H1 (cell line): ENCODE results near the gene SLC38A7. TPM values are rescaled to one million over a fixed set of nuclear protein-coding genes. Genes with fewer than 3 reads are reported as not detected.

Experiments
- CTCF ChIA-PET: fragments of 300-600 bp; sonication (Branson Sonifier 250); formaldehyde crosslinking; loops from one replicate; lab custom pipeline; 2021; ENCODE audit not compliant: partially characterized antibody; lab: Charles Lee
- POLR2A ChIA-PET: fragments of 300-600 bp; sonication (Branson Sonifier 250); formaldehyde crosslinking; loops from one replicate; lab custom pipeline; 2021; ENCODE audit warnings: inconsistent platforms; ENCODE audit not compliant: partially characterized antibody; lab: Charles Lee
- DNase-seq, 2 experiments: peaks; one replicate each; pipeline versions ENCODE4 v3.0.0 to v3.0.0-alpha.2; 2010 to 2022; ENCODE audit warnings: low spot score in 2 of 2, low read depth in 1 of 2, mixed read lengths in 1 of 2
- FAIRE-seq: peaks from 2 replicates; lab custom pipeline; 2011; peaks lifted over from hg19 to GRCh38; lab: Jason Lieb, UNC
- H2AFZ ChIP-seq: 2 replicates; pipeline ENCODE4 v1.8.1; 2012; ENCODE audit warnings: low read length, inconsistent platforms
- H2AK5ac ChIP-seq: 2 replicates; pipeline ENCODE4 v1.6.1; 2013; ENCODE audit warnings: low read depth, low read length
- H2BK120ac ChIP-seq: replicated peaks from 2 replicates; pipeline ENCODE3; 2013; ENCODE audit warnings: low read depth, low read length, inconsistent platforms
- H2BK12ac ChIP-seq: 2 replicates; pipeline ENCODE4 v1.6.1; 2013; ENCODE audit warnings: low read depth, low read length
- H2BK15ac ChIP-seq: 2 replicates; pipeline ENCODE4 v1.6.1; 2013; ENCODE audit warnings: low read length
- H2BK20ac ChIP-seq: 2 replicates; pipeline ENCODE4 v1.6.1; 2013; ENCODE audit warnings: low read length
- H2BK5ac ChIP-seq: 2 replicates; pipeline ENCODE4 v1.6.1; 2013; ENCODE audit warnings: low read depth, low read length
- H3K14ac ChIP-seq: 2 replicates; pipeline ENCODE4 v1.6.1; 2013; ENCODE audit warnings: inconsistent platforms; ENCODE audit not compliant: insufficient read length
- H3K18ac ChIP-seq: 2 replicates; pipeline ENCODE4 v1.6.1; 2013; ENCODE audit warnings: low read length; ENCODE audit errors: extremely low read depth
- H3K23ac ChIP-seq: 2 replicates; pipeline ENCODE4 v1.6.1; 2013; ENCODE audit warnings: inconsistent platforms; ENCODE audit not compliant: insufficient read length
- H3K23me2 ChIP-seq: 2 replicates; pipeline ENCODE4 v1.6.1; 2013; ENCODE audit warnings: low read depth, low read length
- H3K27ac ChIP-seq: 2 replicates; pipeline ENCODE4 v1.6.1; 2011; ENCODE audit warnings: low read depth, low read length, inconsistent platforms
- H3K27me3 ChIP-seq, 4 experiments: replicated peaks in 1 of 4; 1 replicate in 1 of 4; 2 replicates in 3 of 4; pipeline versions ENCODE4 v1.6.1 to v1.8.1; 2011 to 2013; ENCODE audit warnings: low read length in 3 of 4, mild to moderate bottlenecking in 3 of 4, inconsistent platforms in 2 of 4, mixed read lengths in 2 of 4, moderate library complexity in 1 of 4; ENCODE audit not compliant: control insufficient read depth in 3 of 4, insufficient read depth in 3 of 4; ENCODE audit errors: extremely low read depth in 1 of 4
- H3K36me3 ChIP-seq, 4 experiments: 2 replicates each; pipeline versions ENCODE4 v1.6.1 to v1.8.1; 2011 to 2013; ENCODE audit warnings: mild to moderate bottlenecking in 4 of 4, low read length in 3 of 4, moderate library complexity in 2 of 4, control low read depth in 1 of 4, inconsistent platforms in 1 of 4; ENCODE audit not compliant: insufficient read depth in 4 of 4, control insufficient read depth in 2 of 4
- H3K4ac ChIP-seq: replicated peaks from 2 replicates; pipeline ENCODE3; 2013; ENCODE audit warnings: low read length, low read depth, mixed read lengths, inconsistent platforms; ENCODE audit not compliant: insufficient read length
- H3K4me1 ChIP-seq, 4 experiments: replicated peaks in 1 of 4; 1 replicate in 1 of 4; 2 replicates in 3 of 4; pipeline versions ENCODE4 v1.6.1 to v1.8.1; 2011 to 2013; ENCODE audit warnings: low read length in 3 of 4, inconsistent platforms in 2 of 4, mixed read lengths in 1 of 4; ENCODE audit not compliant: insufficient read depth in 4 of 4, control insufficient read depth in 3 of 4
- H3K4me2 ChIP-seq, 2 experiments: 2 replicates each; pipeline versions ENCODE4 v1.6.1 to v1.8.1; 2011 to 2013; ENCODE audit warnings: low read depth in 2 of 2, low read length in 2 of 2, control low read depth in 1 of 2, inconsistent platforms in 1 of 2, mild to moderate bottlenecking in 1 of 2; ENCODE audit not compliant: insufficient read depth in 1 of 2
- H3K4me3 ChIP-seq, 4 experiments: fragments of 200-600, 300-600 bp in 1 of 4; sonication (generic), shearing (Covaris generic), sonication (Bioruptor Twin) in 1 of 4; 2 replicates each; pipeline versions ENCODE4 v1.5.1 to v1.8.1; 2011 to 2016; ENCODE audit warnings: low read length in 4 of 4, low read depth in 3 of 4, control low read depth in 2 of 4, inconsistent platforms in 2 of 4, mild to moderate bottlenecking in 2 of 4, mixed read lengths in 1 of 4, moderate library complexity in 1 of 4; ENCODE audit not compliant: insufficient read depth in 2 of 4; ENCODE audit errors: extremely low read depth in 1 of 4
- H3K56ac ChIP-seq: replicated peaks from 2 replicates; pipeline ENCODE3; 2013; ENCODE audit warnings: low read depth, mild to moderate bottlenecking, mixed read lengths, low read length, inconsistent platforms; ENCODE audit not compliant: insufficient read length
- H3K79me1 ChIP-seq: 2 replicates; pipeline ENCODE4 v1.6.1; 2013; ENCODE audit warnings: low read depth, low read length, control low read depth
- H3K79me2 ChIP-seq, 2 experiments: 2 replicates each; pipeline versions ENCODE4 v1.6.1 to v1.8.1; 2012 to 2013; ENCODE audit warnings: low read length in 2 of 2, mild to moderate bottlenecking in 2 of 2, inconsistent platforms in 1 of 2; ENCODE audit not compliant: insufficient read depth in 2 of 2, control insufficient read depth in 1 of 2
- H3K9ac ChIP-seq, 4 experiments: replicated peaks in 1 of 4; 1 replicate in 1 of 4; 2 replicates in 3 of 4; pipeline versions ENCODE4 v1.6.1 to v1.8.1; 2011 to 2013; ENCODE audit warnings: low read depth in 3 of 4, low read length in 3 of 4, control low read depth in 2 of 4, mild to moderate bottlenecking in 2 of 4, moderate library complexity in 2 of 4, inconsistent platforms in 1 of 4; ENCODE audit errors: extremely low read depth in 1 of 4
- H3K9me3 ChIP-seq, 2 experiments: 2 replicates each; pipeline versions ENCODE4 v1.6.1 to v1.8.1; 2012 to 2013; ENCODE audit warnings: mild to moderate bottlenecking in 2 of 2, moderate library complexity in 2 of 2, control low read depth in 1 of 2, inconsistent platforms in 1 of 2, low read depth in 1 of 2, low read length in 1 of 2, mixed read lengths in 1 of 2; ENCODE audit not compliant: insufficient read depth in 2 of 2
- H4K20me1 ChIP-seq, 2 experiments: replicated peaks in 1 of 2; 2 replicates each; pipeline versions ENCODE3 to v1.8.1; 2011 to 2013; ENCODE audit warnings: inconsistent platforms in 2 of 2, low read length in 2 of 2, mild to moderate bottlenecking in 1 of 2; ENCODE audit not compliant: insufficient read depth in 2 of 2, control insufficient read depth in 1 of 2
- H4K5ac ChIP-seq: 2 replicates; pipeline ENCODE4 v1.6.1; 2013; ENCODE audit warnings: low read length, low read depth, mixed read lengths, inconsistent platforms; ENCODE audit not compliant: insufficient read length
- H4K8ac ChIP-seq: 2 replicates; pipeline ENCODE4 v1.8.0; 2013; ENCODE audit warnings: mild to moderate bottlenecking, moderate library complexity, low read length, inconsistent platforms; ENCODE audit not compliant: insufficient read depth; ENCODE audit errors: extremely low read depth
- H4K91ac ChIP-seq: replicated peaks from 2 replicates; pipeline ENCODE3; 2013; ENCODE audit warnings: low read length, mixed read lengths, inconsistent platforms; ENCODE audit not compliant: insufficient read length
- CTCF ChIP-seq, 3 experiments: IDR thresholded peaks; 1 replicate in 2 of 3; 2 replicates in 1 of 3; pipeline versions ENCODE4 v1.5.1 to v1.6.1; 2011; ENCODE audit warnings: low read length in 3 of 3, mild to moderate bottlenecking in 3 of 3, inconsistent platforms in 2 of 3, low read depth in 1 of 3, moderate library complexity in 1 of 3; ENCODE audit not compliant: insufficient read depth in 1 of 3; ENCODE audit errors: control extremely low read depth in 1 of 3
- JUND ChIP-seq: IDR thresholded peaks from 2 replicates; pipeline ENCODE4 v1.6.1; 2011; ENCODE audit warnings: mild to moderate bottlenecking, improper control_type of control experiment, low read length
- NANOG ChIP-seq: IDR thresholded peaks from 2 replicates; pipeline ENCODE4 v1.6.1; 2011; ENCODE audit warnings: low read length, low read depth, mild to moderate bottlenecking, inconsistent platforms; ENCODE audit not compliant: insufficient read depth, poor library complexity, severe bottlenecking
- RAD21 ChIP-seq, 2 experiments: IDR thresholded peaks in 1 of 2; conservative IDR thresholded peaks in 1 of 2; 2 replicates each; pipeline ENCODE4 v1.6.1; 2011; ENCODE audit warnings: low read depth in 2 of 2, low read length in 2 of 2, improper control_type of control experiment in 1 of 2, inconsistent platforms in 1 of 2, mild to moderate bottlenecking in 1 of 2, moderate library complexity in 1 of 2
- WGBS, 2 experiments: shearing (Covaris generic) in 1 of 2; methylation state at CpG; one replicate each; pipeline versions ENCODE4 v1.1.6 to v1.1.7; 2013 to 2015; ENCODE audit warnings: low lambda C conversion rate in 2 of 2, mixed read lengths in 2 of 2, inconsistent platforms in 1 of 2, low coverage in 1 of 2, missing lambda C conversion rate in 1 of 2; ENCODE audit not compliant: insufficient replicate concordance in 2 of 2, insufficient coverage in 1 of 2, insufficient read length in 1 of 2; ENCODE audit errors: extremely low coverage in 1 of 2, missing lambda C conversion rate in 1 of 2; 5-methylcytosine and 5-hydroxymethylcytosine counted together
- polyA plus RNA-seq, 7 experiments: library from polyadenylated mRNA; depleted of rRNA in 3 of 7; stranded (reverse) in 5 of 7; unstranded in 2 of 7; fragments of >200 nt in 5 of 7; fragments of 200-250 nt in 2 of 7; gene quantifications; 1 replicate in 5 of 7; 2 replicates in 1 of 7; 4 replicates in 1 of 7; pipeline versions ENCODE4 v1.2.1 to v1.2.3, GENCODE V29; 2011 to 2013; ENCODE audit warnings: missing spikeins in 2 of 7, mixed read lengths in 2 of 7
- total RNA-seq: library from RNA; stranded (reverse); fragmentation: NEBNext Ultra II Directional; extraction: Animal tissue kit (Norgen Biotek cat#: 25700); gene quantifications from 2 replicates; pipeline ENCODE4 v1.2.1, GENCODE V29; 2021

Gene SLC38A7
- total and polyA plus RNA-seq, 2 of the 8 experiments (the other 6 are each of a cell fraction or from before 2014, with no cell fraction given) = 26.7 to 28.0 TPM

GRCh38 chr16:58661199-58661830, 23.3 kb downstream of the SLC38A7 start:
- 56% methylated on average over 12 of the region's 12 CpGs; no CpG with 5 or more reads in 1 of the 2 experiments for WGBS, 2 experiments
- Histone ChIP-seq H3K27me3 (no peaks in the 10 kb centered on the region), H3K18ac (no peak overlapping the region), H3K4me1 (no peaks in the 10 kb centered on the region), H3K79me1 (no peaks in the 10 kb centered on the region; the same call in 1 of the 2 replicates), H4K20me1 (no peaks in the 10 kb centered on the region), H3K27ac (no peak overlapping the region), H3K9me3 (no peaks in the 10 kb centered on the region), H2BK12ac (no peak overlapping the region), H2BK15ac (no peak overlapping the region), H2BK120ac (no peak overlapping the region), H3K36me3 (no peaks in the 10 kb centered on the region), H3K4me2 (no peak overlapping the region), H3K56ac (no peak overlapping the region), H3K79me2 (no peaks in the 10 kb centered on the region), H3K14ac (no peak overlapping the region), H4K5ac (no peak overlapping the region), H3K23me2 (no peaks in the 10 kb centered on the region), H4K8ac (no peak overlapping the region), H2AK5ac (no peak overlapping the region), H3K4ac (no peak overlapping the region), H3K9ac (no peak overlapping the region), H2BK20ac (no peak overlapping the region), H2BK5ac (no peak overlapping the region), H2AFZ (no peak overlapping the region), H3K23ac (no peak overlapping the region), H3K4me3 (no peak overlapping the region), H4K91ac (no peak overlapping the region)
- TF ChIP-seq RAD21 (IDR thresholded peaks at IDR 0.05 in 1 of 2, conservative IDR thresholded peaks at IDR 0.05 in 1 of 2; ENCODE audit: low read depth in 2 of 2, low read length in 2 of 2) (peak; percentile 93 to 94), JUND (peak; percentile 57; the same call in 1 of the 2 replicates), CTCF (IDR thresholded peaks at IDR 0.05; ENCODE audit: control extremely low read depth in 1 of 3, insufficient read depth in 1 of 3, low read depth in 1 of 3, low read length in 3 of 3) (peak in 2 of 3 experiments; percentile 70 to 76; a peak in 3 of 4 replicates), NANOG (no peak)
- ChIA-PET POLR2A (interaction anchor here (0.6 to 1.0 kb wide), 2 partner anchors 9 to 33 kb away, joined by 3 to 8 read pairs; no protein-coding TSS in a partner anchor), CTCF (interaction anchor here (0.6 to 2.7 kb wide), 25 partner anchors 9 to 362 kb away, joined by 3 to 17 read pairs (median 4); partner anchors contain the start of gene SLC38A7)
- FAIRE-seq (peak; percentile 72), DNase-seq (peak in 1 of 2 experiments; percentile 19)
